ENCODE measurements around the gene PNPLA6.

The PNPLA6 gene

GRCh38 chr19:7558667-7559066 is 23.1 kb downstream of the PNPLA6 start:
- H3K4ac ChIP-seq (ENCODE audit: low read depth, low read length): no peak overlapping the region
- no peak overlapping the region for H4K8ac ChIP-seq (ENCODE audit: low read depth, low read length)
- no peak overlapping the region for H4K5ac ChIP-seq (ENCODE audit: low read length)
- H3K4me2 ChIP-seq (ENCODE audit: low read length): no peak overlapping the region
- H3K79me2 ChIP-seq (ENCODE audit: control insufficient read depth, insufficient read depth, low read length): no peaks in the 10 kb centered on the region
- H3K79me1 ChIP-seq (ENCODE audit: low read length): no peaks in the 10 kb centered on the region
- no peaks in the 10 kb centered on the region for H3K4me1 ChIP-seq (ENCODE audit: control insufficient read depth, low read depth, low read length)
- WGBS (ENCODE audit: extremely low coverage, insufficient coverage, low lambda C conversion rate): no CpG with 5 or more reads among the region's 18 CpGs
- DNase-seq: no peak
- H2BK120ac ChIP-seq (ENCODE audit: low read depth, low read length): no peak overlapping the region
- H3K9ac ChIP-seq (ENCODE audit: low read length): no peak overlapping the region
- H3K4me3 ChIP-seq (ENCODE audit: low read length): no peak overlapping the region
- H3K36me3 ChIP-seq (ENCODE audit: control insufficient read depth, insufficient read depth, low read length): peaks cover 2% of the 10 kb centered on the region
- H2BK5ac ChIP-seq (ENCODE audit: low read length): no peak overlapping the region
- H3K27me3 ChIP-seq (ENCODE audit: insufficient read depth, low read length, poor library complexity): no peaks in the 10 kb centered on the region
- no peak overlapping the region for H3K27ac ChIP-seq (ENCODE audit: low read depth, low read length)
- no peak overlapping the region for H3K18ac ChIP-seq (ENCODE audit: low read length)
- H2AK5ac ChIP-seq (ENCODE audit: low read length): no peak overlapping the region
- no peak overlapping the region for H3K56ac ChIP-seq (ENCODE audit: low read length)
- no peak overlapping the region for H2BK15ac ChIP-seq (replicated peaks; ENCODE audit: low read depth)
- H3K23ac ChIP-seq (ENCODE audit: low read length): no peak overlapping the region

GRCh38 chr19:7559102-7559501 is 23.6 kb downstream of the PNPLA6 start:
- no peak overlapping the region for H3K9ac ChIP-seq (ENCODE audit: low read length)
- no CpG with 5 or more reads among the region's 4 CpGs for WGBS (ENCODE audit: extremely low coverage, insufficient coverage, low lambda C conversion rate)
- no peak overlapping the region for H3K27ac ChIP-seq (ENCODE audit: low read depth, low read length)
- H3K79me1 ChIP-seq (ENCODE audit: low read length): no peaks in the 10 kb centered on the region
- no peaks in the 10 kb centered on the region for H3K4me1 ChIP-seq (ENCODE audit: control insufficient read depth, low read depth, low read length)
- no peak overlapping the region for H2BK120ac ChIP-seq (ENCODE audit: low read depth, low read length)
- H2BK15ac ChIP-seq (replicated peaks; ENCODE audit: low read depth): no peak overlapping the region
- peak; percentile 21 for DNase-seq
- H3K4me2 ChIP-seq (ENCODE audit: low read length): no peak overlapping the region
- H3K23ac ChIP-seq (ENCODE audit: low read length): no peak overlapping the region
- H3K27me3 ChIP-seq (ENCODE audit: insufficient read depth, low read length, poor library complexity): no peaks in the 10 kb centered on the region
- H2BK5ac ChIP-seq (ENCODE audit: low read length): no peak overlapping the region
- no peak overlapping the region for H4K8ac ChIP-seq (ENCODE audit: low read depth, low read length)
- no peak overlapping the region for H3K56ac ChIP-seq (ENCODE audit: low read length)
- H2AK5ac ChIP-seq (ENCODE audit: low read length): no peak overlapping the region
- H4K5ac ChIP-seq (ENCODE audit: low read length): no peak overlapping the region
- H3K18ac ChIP-seq (ENCODE audit: low read length): no peak overlapping the region
- H3K4me3 ChIP-seq (ENCODE audit: low read length): no peak overlapping the region
- no peaks in the 10 kb centered on the region for H3K79me2 ChIP-seq (ENCODE audit: control insufficient read depth, insufficient read depth, low read length)
- H3K36me3 ChIP-seq (ENCODE audit: control insufficient read depth, insufficient read depth, low read length): peaks cover 2% of the 10 kb centered on the region
- H3K4ac ChIP-seq (ENCODE audit: low read depth, low read length): no peak overlapping the region

- no peak overlapping the region for H2AK5ac ChIP-seq (ENCODE audit: low read length)
- H3K4me3 ChIP-seq (ENCODE audit: low read length): no peak overlapping the region
- H3K56ac ChIP-seq (ENCODE audit: low read length): no peak overlapping the region
- H4K8ac ChIP-seq (ENCODE audit: low read depth, low read length): no peak overlapping the region
- H3K36me3 ChIP-seq (ENCODE audit: control insufficient read depth, insufficient read depth, low read length): peaks cover 2% of the 10 kb centered on the region
- H3K23ac ChIP-seq (ENCODE audit: low read length): no peak overlapping the region
- no peaks in the 10 kb centered on the region for H3K79me2 ChIP-seq (ENCODE audit: control insufficient read depth, insufficient read depth, low read length)
- H4K5ac ChIP-seq (ENCODE audit: low read length): no peak overlapping the region
- no peak overlapping the region for H3K9ac ChIP-seq (ENCODE audit: low read length)
- H3K79me1 ChIP-seq (ENCODE audit: low read length): no peaks in the 10 kb centered on the region
- no peak overlapping the region for H2BK15ac ChIP-seq (replicated peaks; ENCODE audit: low read depth)
- H3K4ac ChIP-seq (ENCODE audit: low read depth, low read length): no peak overlapping the region
- H2BK120ac ChIP-seq (ENCODE audit: low read depth, low read length): no peak overlapping the region
- WGBS (ENCODE audit: extremely low coverage, insufficient coverage, low lambda C conversion rate): no CpG with 5 or more reads among the region's 2 CpGs
- no peak for DNase-seq
- H2BK5ac ChIP-seq (ENCODE audit: low read length): no peak overlapping the region
- no peak overlapping the region for H3K18ac ChIP-seq (ENCODE audit: low read length)
- H3K4me2 ChIP-seq (ENCODE audit: low read length): no peak overlapping the region
- no peaks in the 10 kb centered on the region for H3K4me1 ChIP-seq (ENCODE audit: control insufficient read depth, low read depth, low read length)
- H3K27ac ChIP-seq (ENCODE audit: low read depth, low read length): no peak overlapping the region
- no peaks in the 10 kb centered on the region for H3K27me3 ChIP-seq (ENCODE audit: insufficient read depth, low read length, poor library complexity)
These were observed 24.7 kb downstream of the PNPLA6 start for GRCh38 chr19:7560255-7560654.

GRCh38 chr19:7561325-7561724 is 25.8 kb downstream of the PNPLA6 start:
- Histone ChIP-seq H3K79me1 (ENCODE audit: low read length) (no peaks in the 10 kb centered on the region), H3K4me1 (ENCODE audit: control insufficient read depth, low read depth, low read length) (no peaks in the 10 kb centered on the region), H3K18ac (ENCODE audit: low read length) (no peak overlapping the region), H3K27me3 (ENCODE audit: insufficient read depth, low read length, poor library complexity) (no peaks in the 10 kb centered on the region), H3K9ac (ENCODE audit: low read length) (no peak overlapping the region), H3K4me3 (ENCODE audit: low read length) (no peak overlapping the region), H3K23ac (ENCODE audit: low read length) (no peak overlapping the region), H3K27ac (ENCODE audit: low read depth, low read length) (no peak overlapping the region), H2AK5ac (ENCODE audit: low read length) (no peak overlapping the region), H4K8ac (ENCODE audit: low read depth, low read length) (no peak overlapping the region), H2BK120ac (ENCODE audit: low read depth, low read length) (no peak overlapping the region), H3K4ac (ENCODE audit: low read depth, low read length) (no peak overlapping the region), H2BK5ac (ENCODE audit: low read length) (no peak overlapping the region), H4K5ac (ENCODE audit: low read length) (no peak overlapping the region), H3K56ac (ENCODE audit: low read length) (no peak overlapping the region), H3K36me3 (ENCODE audit: control insufficient read depth, insufficient read depth, low read length) (peaks cover 2% of the 10 kb centered on the region), H3K79me2 (ENCODE audit: control insufficient read depth, insufficient read depth, low read length) (no peaks in the 10 kb centered on the region), H2BK15ac (replicated peaks; ENCODE audit: low read depth) (no peak overlapping the region), H3K4me2 (ENCODE audit: low read length) (no peak overlapping the region)
- no peak for DNase-seq
- no CpG with 5 or more reads among the region's 17 CpGs for WGBS (ENCODE audit: extremely low coverage, insufficient coverage, low lambda C conversion rate)

- no peaks in the 10 kb centered on the region for H3K4me1 ChIP-seq (ENCODE audit: control insufficient read depth, low read depth, low read length)
- H2BK5ac ChIP-seq (ENCODE audit: low read length): no peak overlapping the region
- H3K18ac ChIP-seq (ENCODE audit: low read length): no peak overlapping the region
- no peak overlapping the region for H3K4ac ChIP-seq (ENCODE audit: low read depth, low read length)
- no peak overlapping the region for H2AK5ac ChIP-seq (ENCODE audit: low read length)
- H3K4me2 ChIP-seq (ENCODE audit: low read length): no peak overlapping the region
- peaks cover 1% of the 10 kb centered on the region for H3K36me3 ChIP-seq (ENCODE audit: control insufficient read depth, insufficient read depth, low read length)
- no peak overlapping the region for H4K5ac ChIP-seq (ENCODE audit: low read length)
- H3K4me3 ChIP-seq (ENCODE audit: low read length): no peak overlapping the region
- WGBS (ENCODE audit: extremely low coverage, insufficient coverage, low lambda C conversion rate): no CpG with 5 or more reads among the region's 16 CpGs
- no peak overlapping the region for H2BK120ac ChIP-seq (ENCODE audit: low read depth, low read length)
- H3K9ac ChIP-seq (ENCODE audit: low read length): no peak overlapping the region
- peak; percentile 7 for DNase-seq
- no peak overlapping the region for H3K27ac ChIP-seq (ENCODE audit: low read depth, low read length)
- no peaks in the 10 kb centered on the region for H3K79me2 ChIP-seq (ENCODE audit: control insufficient read depth, insufficient read depth, low read length)
- H3K79me1 ChIP-seq (ENCODE audit: low read length): no peaks in the 10 kb centered on the region
- no peak overlapping the region for H4K8ac ChIP-seq (ENCODE audit: low read depth, low read length)
- no peak overlapping the region for H3K23ac ChIP-seq (ENCODE audit: low read length)
- no peak overlapping the region for H3K56ac ChIP-seq (ENCODE audit: low read length)
- H3K27me3 ChIP-seq (ENCODE audit: insufficient read depth, low read length, poor library complexity): no peaks in the 10 kb centered on the region
- no peak overlapping the region for H2BK15ac ChIP-seq (replicated peaks; ENCODE audit: low read depth)
These were observed 27.3 kb downstream of the PNPLA6 start for GRCh38 chr19:7562646-7563393.

- H3K23ac ChIP-seq (ENCODE audit: low read length): no peak overlapping the region
- H3K18ac ChIP-seq (ENCODE audit: low read length): no peak overlapping the region
- H3K4me1 ChIP-seq (ENCODE audit: control insufficient read depth, low read depth, low read length): no peaks in the 10 kb centered on the region
- no peaks in the 10 kb centered on the region for H3K79me1 ChIP-seq (ENCODE audit: low read length)
- H3K56ac ChIP-seq (ENCODE audit: low read length): no peak overlapping the region
- H3K9ac ChIP-seq (ENCODE audit: low read length): no peak overlapping the region
- no peak overlapping the region for H2AK5ac ChIP-seq (ENCODE audit: low read length)
- H3K27ac ChIP-seq (ENCODE audit: low read depth, low read length): no peak overlapping the region
- no peak overlapping the region for H4K5ac ChIP-seq (ENCODE audit: low read length)
- no peaks in the 10 kb centered on the region for H3K79me2 ChIP-seq (ENCODE audit: control insufficient read depth, insufficient read depth, low read length)
- no peak overlapping the region for H3K4ac ChIP-seq (ENCODE audit: low read depth, low read length)
- H4K8ac ChIP-seq (ENCODE audit: low read depth, low read length): no peak overlapping the region
- no peak overlapping the region for H2BK15ac ChIP-seq (replicated peaks; ENCODE audit: low read depth)
- no peak for DNase-seq
- H3K4me3 ChIP-seq (ENCODE audit: low read length): no peak overlapping the region
- H2BK5ac ChIP-seq (ENCODE audit: low read length): no peak overlapping the region
- no peak overlapping the region for H2BK120ac ChIP-seq (ENCODE audit: low read depth, low read length)
- no peaks in the 10 kb centered on the region for H3K36me3 ChIP-seq (ENCODE audit: control insufficient read depth, insufficient read depth, low read length)
- WGBS (ENCODE audit: extremely low coverage, insufficient coverage, low lambda C conversion rate): no CpG with 5 or more reads among the region's 4 CpGs
- H3K4me2 ChIP-seq (ENCODE audit: low read length): no peak overlapping the region
- no peaks in the 10 kb centered on the region for H3K27me3 ChIP-seq (ENCODE audit: insufficient read depth, low read length, poor library complexity)
These were observed 29.3 kb downstream of the PNPLA6 start for GRCh38 chr19:7564866-7565265.

Data from mesendoderm (in vitro differentiated cells).